Measurements from ENCODE around the gene EFNA5.
"Not testable (repeated sequence)": the region's sequence is repeated elsewhere in the genome, so short reads cannot be mapped to it uniquely, and the experiment has no call there.

The EFNA5 gene

DNA sequence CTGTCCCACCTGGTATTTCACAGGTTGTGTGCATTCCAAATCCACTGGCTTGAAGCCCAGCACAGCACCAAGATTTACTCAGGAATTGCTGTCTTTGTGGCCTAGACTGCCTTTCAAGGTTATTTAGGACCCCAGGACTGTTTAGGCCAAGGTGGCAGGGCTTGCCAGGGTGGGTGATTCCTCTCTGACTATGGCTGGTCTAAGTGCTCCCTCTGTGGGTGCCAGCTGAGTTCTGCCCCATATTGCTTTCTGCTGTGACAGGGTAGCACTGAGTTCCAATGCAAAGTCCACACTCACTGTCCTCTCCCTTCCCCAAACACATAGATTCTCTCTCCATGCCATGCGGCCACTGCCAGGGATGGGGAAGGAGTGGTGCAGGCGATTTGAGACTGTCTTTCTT is 318.2 kb downstream of the EFNA5 start:
- no peak for DNase-seq

DNA sequence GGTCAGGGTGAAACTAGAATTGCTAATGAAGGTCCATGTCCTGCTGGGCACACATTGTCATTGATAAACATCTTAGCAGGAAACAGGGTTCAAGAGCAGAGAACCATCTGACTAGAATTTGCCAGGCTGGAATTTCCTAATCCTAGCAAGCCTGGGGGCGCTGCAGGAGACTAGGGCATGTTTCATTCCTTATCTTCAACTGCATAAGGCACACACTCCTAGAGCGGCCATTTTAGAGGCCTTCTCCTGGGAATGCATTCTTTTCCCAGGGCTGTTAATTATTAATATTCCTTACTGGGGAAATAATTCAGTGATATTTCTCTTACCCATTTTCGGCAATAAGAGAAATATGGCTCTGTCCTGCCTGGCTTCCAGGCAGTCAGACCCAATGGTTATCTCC is 324.2 kb downstream of the EFNA5 start:
- not testable (repeated sequence) for DNase-seq

DNA sequence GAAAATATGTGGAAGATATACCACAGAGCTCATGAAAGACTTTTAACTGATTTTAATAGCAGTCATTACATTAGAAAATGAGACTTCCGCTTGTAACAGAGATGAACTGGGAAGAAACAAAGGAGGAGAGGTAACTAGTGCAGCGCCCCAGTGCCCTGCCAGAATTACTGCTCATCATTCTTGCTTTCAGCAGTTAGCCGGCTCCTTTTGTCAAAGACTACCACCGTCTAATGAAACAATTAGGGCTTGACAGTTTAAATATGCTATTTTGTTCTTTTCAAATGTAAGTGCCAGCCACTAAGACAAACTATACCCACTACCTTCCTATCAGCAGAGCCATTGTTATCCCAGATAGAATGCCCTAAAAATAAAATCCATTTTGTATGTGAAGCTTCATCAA is 328.4 kb downstream of the EFNA5 start:
- no peak for DNase-seq

DNA sequence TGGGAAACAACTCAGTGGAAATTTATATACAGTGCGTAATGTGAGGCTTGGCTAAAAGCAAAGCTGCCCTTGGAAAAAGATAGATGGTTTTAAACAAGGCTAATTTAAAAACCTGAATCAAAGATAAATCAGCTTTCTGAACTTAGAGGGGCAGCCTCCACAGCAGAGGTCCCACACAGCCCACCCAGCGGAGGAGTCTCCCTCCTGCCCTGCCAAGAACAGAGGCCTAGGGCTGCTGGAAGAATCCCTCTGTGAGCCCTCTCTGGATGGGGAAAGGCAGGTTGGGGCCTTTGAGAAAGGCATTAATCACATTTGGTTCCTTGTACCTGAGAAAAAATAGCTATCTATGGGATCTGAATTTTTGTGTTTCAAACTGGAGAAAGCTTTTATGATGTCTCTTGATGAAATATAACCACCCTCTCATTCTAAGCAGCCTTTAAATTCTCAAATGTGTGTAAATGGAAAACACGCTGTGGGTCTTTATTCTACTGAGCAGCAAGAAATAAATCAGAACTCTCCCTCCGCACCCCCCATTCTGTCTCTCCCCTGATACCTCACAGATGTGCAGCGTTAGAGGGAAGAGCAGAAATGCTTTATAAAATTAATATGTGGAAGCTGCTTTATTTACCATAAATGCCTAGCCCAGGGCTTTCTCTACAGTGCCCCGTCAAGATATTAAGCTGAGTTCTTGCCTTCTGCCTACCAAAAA is 329.2 kb downstream of the EFNA5 start:
- DNase-seq = no peak

DNA sequence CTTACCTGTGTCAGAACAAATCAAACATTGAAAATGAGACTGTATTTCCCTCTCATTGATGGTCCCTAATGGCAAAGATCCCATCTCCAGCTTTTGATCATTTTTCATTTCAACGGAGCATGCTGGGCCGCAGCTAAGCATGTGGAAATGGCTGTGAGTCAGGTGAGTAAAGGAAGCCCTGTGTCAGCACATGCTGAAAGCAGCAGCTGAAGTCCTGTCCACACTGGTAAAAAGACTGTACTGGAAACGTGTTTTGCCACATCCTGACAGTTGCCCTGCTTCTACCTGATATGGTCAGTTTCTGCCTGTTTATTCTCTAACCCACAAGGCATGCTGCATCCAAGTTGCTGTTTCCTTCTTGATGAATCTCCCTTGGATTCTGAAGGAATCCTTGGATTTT is 330.1 kb downstream of the EFNA5 start:
- no peak for DNase-seq

DNA sequence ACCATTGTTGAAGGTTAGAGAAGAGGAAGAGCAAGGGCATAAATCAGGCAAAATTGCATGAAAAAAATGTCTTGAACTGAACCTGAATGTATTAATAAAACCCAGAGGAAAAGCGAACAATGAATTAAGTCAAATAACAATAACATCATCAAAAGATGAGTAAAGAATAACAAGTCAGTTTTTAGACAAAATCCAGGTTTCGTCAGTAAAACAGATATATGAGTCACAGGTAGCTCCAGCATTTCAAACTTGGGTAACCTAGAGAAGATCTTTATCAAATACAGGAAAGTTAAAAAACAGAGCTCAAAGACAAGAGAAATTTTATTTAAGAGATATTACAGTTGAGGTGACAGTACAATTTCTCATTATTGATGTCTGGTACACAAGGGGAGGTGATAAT is 332.4 kb downstream of the EFNA5 start:
- DNase-seq = no peak

DNA sequence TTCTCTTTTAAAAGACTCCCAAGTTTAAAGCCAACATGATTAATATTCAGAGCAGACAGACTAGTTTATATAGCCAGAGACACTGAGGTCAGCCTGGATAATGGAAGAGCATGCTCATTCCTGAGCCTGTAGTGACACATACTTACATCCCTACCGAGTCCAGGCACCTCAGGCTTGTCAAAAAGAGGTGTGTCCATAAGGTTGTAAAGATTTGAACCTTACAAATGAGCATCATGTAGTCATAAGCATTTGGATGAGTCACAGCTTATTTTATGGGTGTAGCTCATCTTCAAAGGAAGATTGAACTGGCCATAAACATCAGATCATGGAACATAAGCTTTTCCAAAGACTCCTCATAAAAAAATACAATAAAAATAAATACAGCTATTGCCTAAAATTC is 333.5 kb downstream of the EFNA5 start:
- DNase-seq = no peak

DNA sequence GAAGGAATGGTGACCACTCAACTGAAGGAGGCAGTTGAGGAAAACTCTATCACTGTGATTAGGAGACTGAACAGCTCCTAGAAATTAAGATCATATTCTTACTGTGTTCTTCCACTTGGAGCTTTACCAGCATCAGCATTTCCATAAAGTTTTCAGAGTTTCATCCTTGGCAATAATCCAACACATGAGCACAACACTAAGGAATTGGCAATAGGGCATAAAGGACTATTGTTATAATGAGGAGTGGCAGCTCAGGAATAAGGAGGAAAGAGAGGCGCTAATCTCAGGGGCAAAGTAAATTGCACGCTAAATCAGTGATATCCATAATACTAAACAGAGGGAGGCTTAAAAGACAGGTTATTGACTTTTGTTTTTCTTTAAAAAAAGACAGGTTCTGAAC is 338.9 kb downstream of the EFNA5 start:
- no peak for DNase-seq

DNA sequence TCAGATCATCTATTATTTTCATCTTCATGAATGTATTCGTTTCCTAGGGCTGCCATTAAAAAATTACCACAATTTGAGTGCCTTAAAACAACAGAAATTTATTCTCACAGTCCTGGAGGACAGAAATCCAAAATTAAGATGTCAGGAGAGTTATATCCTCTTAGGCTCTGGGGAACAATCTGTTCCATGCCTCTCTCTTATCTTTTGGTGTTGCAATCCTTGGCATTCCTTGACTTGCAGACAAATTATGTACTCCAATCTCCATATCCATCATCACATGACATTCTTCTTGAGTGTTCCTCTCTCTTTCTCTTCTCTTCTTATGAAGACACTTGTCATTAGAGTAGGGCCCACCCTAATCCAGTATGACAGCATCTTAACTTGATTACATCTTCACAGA is 339.4 kb downstream of the EFNA5 start:
- DNase-seq = no peak

DNA sequence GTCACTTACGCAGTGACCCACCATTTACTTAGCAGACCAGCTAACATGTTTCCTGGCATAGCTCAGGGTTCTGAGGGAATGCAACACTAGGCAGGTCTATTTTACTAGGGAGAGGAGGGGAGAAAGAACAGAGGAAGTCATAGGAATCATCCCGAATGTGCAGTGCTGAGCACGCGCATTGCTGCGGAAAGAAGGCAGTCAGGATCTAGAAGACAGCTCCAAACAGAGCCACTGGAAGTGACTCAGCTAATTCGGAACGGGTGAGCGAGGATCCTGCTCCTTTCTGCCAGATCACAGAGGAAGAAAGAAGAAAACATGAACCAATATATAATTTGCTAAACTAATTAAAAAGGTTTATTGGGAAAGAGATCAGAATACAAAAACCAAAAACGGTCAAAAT is 339.8 kb downstream of the EFNA5 start:
- DNase-seq = no peak

DNA sequence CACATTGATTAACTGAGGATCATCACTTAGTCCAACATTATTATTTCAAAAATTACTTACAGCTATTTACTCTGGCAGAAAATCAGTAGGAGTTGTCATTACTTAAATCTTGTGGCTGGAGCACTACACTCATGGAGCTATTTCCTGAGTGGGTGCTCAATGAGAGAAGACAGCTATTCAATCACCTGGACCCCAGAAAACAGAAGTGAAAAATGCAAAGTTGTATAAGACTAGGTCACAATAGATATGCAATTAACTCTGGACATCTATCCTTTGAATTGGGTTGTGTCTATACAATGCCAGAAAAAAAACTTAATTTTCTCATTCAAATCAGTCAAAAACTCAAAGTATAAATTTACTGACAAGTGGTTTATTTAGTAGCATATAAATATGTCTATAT is 340.9 kb downstream of the EFNA5 start:
- DNase-seq = no peak

All from NCI-H2029 treated with DMSO at 0.1 percent for 48 hours (cell line).